ENCODE data around the gene TUBB3.
"Not testable (repeated sequence)": the region's sequence is repeated elsewhere in the genome, so short reads cannot be mapped to it uniquely, and the experiment has no call there.

The TUBB3 gene

GRCh38 chr16:89909777-89910716 lies 13.1 kb upstream of the TUBB3 start:
- peak overlapping the region; percentile 35 for H3K27ac ChIP-seq
- TF ChIP-seq CTCF (IDR thresholded peaks at IDR 0.05), result peak; percentile 95
- no peak for TF ChIP-seq ZFX (IDR thresholded peaks at IDR 0.05; ENCODE audit: borderline replicate concordance)

GRCh38 chr16:89910717-89911354 lies 12.3 kb upstream of the TUBB3 start:
- peak overlapping the region; percentile 35; the same call in 1 of the 2 replicates for H3K27ac ChIP-seq

GRCh38 chr16:89911375-89911774 lies 11.8 kb upstream of the TUBB3 start:
- no peak overlapping the region for H3K27ac ChIP-seq
- no peak for TF ChIP-seq CTCF (IDR thresholded peaks at IDR 0.05)
- no peak for TF ChIP-seq ZFX (IDR thresholded peaks at IDR 0.05; ENCODE audit: borderline replicate concordance)

More at GRCh38 chr16:89910717-89911354, 12.3 kb upstream of the TUBB3 start:
- no peak for TF ChIP-seq CTCF (IDR thresholded peaks at IDR 0.05)
- no peak for TF ChIP-seq ZFX (IDR thresholded peaks at IDR 0.05; ENCODE audit: borderline replicate concordance)

GRCh38 chr16:89912143-89912542 lies 11.0 kb upstream of the TUBB3 start:
- TF ChIP-seq CTCF (IDR thresholded peaks at IDR 0.05) (no peak), ZFX (IDR thresholded peaks at IDR 0.05; ENCODE audit: borderline replicate concordance) (no peak)
- no peak overlapping the region for H3K27ac ChIP-seq

- no peak for TF ChIP-seq CTCF (IDR thresholded peaks at IDR 0.05)
- TF ChIP-seq ZFX (IDR thresholded peaks at IDR 0.05; ENCODE audit: borderline replicate concordance), result no peak
- H3K27ac ChIP-seq, result no peak overlapping the region
Observed at GRCh38 chr16:89912627-89913026, 10.5 kb upstream of the TUBB3 start.

- no peak overlapping the region for H3K27ac ChIP-seq
- TF ChIP-seq CTCF (IDR thresholded peaks at IDR 0.05) (no peak), ZFX (IDR thresholded peaks at IDR 0.05; ENCODE audit: borderline replicate concordance) (no peak)
Observed at GRCh38 chr16:89913408-89914387, 9.4 kb upstream of the TUBB3 start.

- H3K27ac ChIP-seq, result not testable (repeated sequence)
Observed at GRCh38 chr16:89914642-89915285, 8.4 kb upstream of the TUBB3 start.

Measured in 22Rv1 (cell line).